Memory B cell (primary cell): ENCODE measurements around the gene PTPRN2.

ENCODE experiments used
- ATAC-seq: fragments of 150-1000 bp; cut with Tn5 transposase; 2 replicates; pipeline ENCODE4 v1.10.0; 2021; ENCODE audit warnings: low read depth, mild to moderate bottlenecking, moderate library complexity
- DNase-seq, 2 donors: peaks; one replicate each; pipeline ENCODE4 v3.0.0; 2022; ENCODE audit warnings: low spot score in 2 of 2
- H3K27ac Mint-ChIP-seq: one replicate; pipeline ENCODE4 v1.8.0; 2022; ENCODE audit warnings: mild to moderate bottlenecking, moderate library complexity, mixed read lengths
- H3K27me3 Mint-ChIP-seq: one replicate; pipeline ENCODE4 v1.8.0; 2022; ENCODE audit warnings: mixed read lengths
- H3K36me3 Mint-ChIP-seq: one replicate; pipeline ENCODE4 v1.8.0; 2022; ENCODE audit warnings: mild to moderate bottlenecking, mixed read lengths
- H3K4me1 Mint-ChIP-seq: one replicate; pipeline ENCODE4 v1.8.0; 2022; ENCODE audit warnings: mixed read lengths
- H3K4me3 Mint-ChIP-seq: one replicate; pipeline ENCODE4 v1.8.0; 2022; ENCODE audit warnings: mild to moderate bottlenecking, moderate library complexity, mixed read lengths
- H3K9me3 Mint-ChIP-seq: one replicate; pipeline ENCODE4 v1.8.0; 2022; ENCODE audit warnings: mixed read lengths

Gene PTPRN2

GRCh38 chr7:157873664-157874063 lies 714.0 kb downstream of the PTPRN2 start:
- Mint-ChIP-seq H3K36me3 (no peaks in the 10 kb centered on the region), H3K4me3 (no peak overlapping the region), H3K9me3 (no peaks in the 10 kb centered on the region), H3K27ac (no peak overlapping the region), H3K27me3 (peaks cover 6% of the 10 kb centered on the region), H3K4me1 (peaks cover 5% of the 10 kb centered on the region)
- ATAC-seq (no peak), DNase-seq (no peak)

GRCh38 chr7:157873181-157873580 lies 714.4 kb downstream of the PTPRN2 start:
- no peak overlapping the region for H3K27ac Mint-ChIP-seq
- no peaks in the 10 kb centered on the region for H3K9me3 Mint-ChIP-seq
- H3K4me1 Mint-ChIP-seq = peaks cover 5% of the 10 kb centered on the region
- H3K36me3 Mint-ChIP-seq = no peaks in the 10 kb centered on the region
- H3K4me3 Mint-ChIP-seq = no peak overlapping the region
- H3K27me3 Mint-ChIP-seq = peaks cover 6% of the 10 kb centered on the region
- no peak for ATAC-seq
- DNase-seq = no peak

- DNase-seq (no peak), ATAC-seq (no peak)
- peaks cover 6% of the 10 kb centered on the region for H3K27me3 Mint-ChIP-seq
- H3K27ac Mint-ChIP-seq = no peak overlapping the region
- H3K36me3 Mint-ChIP-seq = no peaks in the 10 kb centered on the region
- peaks cover 5% of the 10 kb centered on the region for H3K4me1 Mint-ChIP-seq
- no peaks in the 10 kb centered on the region for H3K9me3 Mint-ChIP-seq
- H3K4me3 Mint-ChIP-seq = no peak overlapping the region
These were observed 715.2 kb downstream of the PTPRN2 start for GRCh38 chr7:157872447-157872846.

- no peaks in the 10 kb centered on the region for H3K9me3 Mint-ChIP-seq
- no peak overlapping the region for H3K27ac Mint-ChIP-seq
- H3K4me3 Mint-ChIP-seq = no peak overlapping the region
- DNase-seq (no peak), ATAC-seq (no peak)
- H3K27me3 Mint-ChIP-seq = peaks cover 6% of the 10 kb centered on the region
- H3K36me3 Mint-ChIP-seq = no peaks in the 10 kb centered on the region
- peaks cover 5% of the 10 kb centered on the region for H3K4me1 Mint-ChIP-seq
These were observed 715.9 kb downstream of the PTPRN2 start for GRCh38 chr7:157871681-157872080.

GRCh38 chr7:157870644-157871290 lies 716.9 kb downstream of the PTPRN2 start:
- no peaks in the 10 kb centered on the region for H3K36me3 Mint-ChIP-seq
- no peaks in the 10 kb centered on the region for H3K9me3 Mint-ChIP-seq
- ATAC-seq (no peak), DNase-seq (no peak)
- H3K27me3 Mint-ChIP-seq = peaks cover 6% of the 10 kb centered on the region
- H3K27ac Mint-ChIP-seq = no peak overlapping the region
- no peak overlapping the region for H3K4me3 Mint-ChIP-seq
- H3K4me1 Mint-ChIP-seq = peaks cover 5% of the 10 kb centered on the region

GRCh38 chr7:157869793-157870192 lies 717.8 kb downstream of the PTPRN2 start:
- no peaks in the 10 kb centered on the region for H3K36me3 Mint-ChIP-seq
- DNase-seq (no peak), ATAC-seq (no peak)
- no peak overlapping the region for H3K27ac Mint-ChIP-seq
- peaks cover 3% of the 10 kb centered on the region for H3K4me1 Mint-ChIP-seq
- peaks cover 5% of the 10 kb centered on the region for H3K27me3 Mint-ChIP-seq
- no peaks in the 10 kb centered on the region for H3K9me3 Mint-ChIP-seq
- no peak overlapping the region for H3K4me3 Mint-ChIP-seq

DNA sequence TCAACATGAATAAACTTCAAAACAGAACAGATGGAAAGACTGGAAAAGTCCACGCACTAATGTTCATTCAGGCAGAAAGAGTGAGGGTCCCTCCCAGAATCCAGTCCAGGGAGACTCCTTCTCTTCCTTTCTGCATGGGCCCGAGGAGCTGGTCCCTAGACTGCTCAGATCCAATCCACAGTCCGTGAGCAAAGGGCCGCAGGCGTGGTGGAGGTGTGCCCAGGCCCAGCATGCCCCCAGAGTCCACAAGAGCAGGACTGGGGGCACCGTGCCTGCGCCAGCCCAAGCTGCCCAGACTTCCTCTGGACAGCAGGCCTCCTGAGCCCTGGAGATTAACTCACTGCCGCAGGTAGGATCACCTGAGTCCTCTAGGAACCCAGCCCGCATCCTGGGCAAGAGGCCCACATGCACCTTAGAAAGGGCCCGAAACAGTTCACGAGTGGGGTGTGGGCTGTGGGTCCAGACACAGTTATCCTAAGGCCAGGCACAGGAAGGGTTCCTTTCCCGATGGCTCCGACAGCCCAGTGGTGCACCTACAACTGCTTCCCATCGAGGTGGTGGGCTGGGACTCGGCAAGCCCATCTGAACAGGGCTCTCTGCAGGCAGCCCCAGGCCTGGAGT lies 719.8 kb downstream of the PTPRN2 start:
- Mint-ChIP-seq H3K27me3 (peaks cover 2% of the 10 kb centered on the region), H3K36me3 (no peaks in the 10 kb centered on the region), H3K4me3 (no peak overlapping the region), H3K9me3 (no peaks in the 10 kb centered on the region), H3K27ac (no peak overlapping the region), H3K4me1 (no peaks in the 10 kb centered on the region)
- DNase-seq = no peak
- no peak for ATAC-seq

DNA sequence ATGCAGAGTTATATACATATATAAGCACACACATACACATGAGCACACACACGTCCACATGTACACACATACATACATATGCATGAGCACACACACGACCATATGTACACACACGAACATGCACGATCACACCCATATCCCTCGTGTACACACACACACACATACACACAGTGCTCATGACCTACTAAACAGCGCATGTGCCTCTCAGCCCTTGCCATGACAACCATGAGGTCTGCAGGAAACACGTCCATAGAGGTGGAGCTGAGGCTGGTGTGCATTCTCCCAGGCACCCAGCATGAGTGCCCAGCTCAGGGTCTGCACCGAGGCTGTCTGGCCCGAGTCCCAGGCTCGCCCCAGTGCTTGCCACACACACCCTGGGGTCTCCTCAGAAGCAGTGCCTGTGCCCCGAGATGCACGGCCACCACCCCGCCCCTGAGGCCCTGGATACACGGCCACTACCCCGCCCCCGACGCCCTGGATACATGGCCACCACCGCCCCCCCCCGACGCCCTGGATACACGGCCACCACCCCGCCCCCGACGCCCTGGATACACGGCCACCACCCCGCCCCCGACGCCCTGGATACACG lies 721.2 kb downstream of the PTPRN2 start:
- no peaks in the 10 kb centered on the region for H3K27me3 Mint-ChIP-seq
- no peaks in the 10 kb centered on the region for H3K36me3 Mint-ChIP-seq
- H3K9me3 Mint-ChIP-seq = no peaks in the 10 kb centered on the region
- no peaks in the 10 kb centered on the region for H3K4me1 Mint-ChIP-seq
- no peak for ATAC-seq
- DNase-seq = no peak
- H3K27ac Mint-ChIP-seq = no peak overlapping the region
- no peak overlapping the region for H3K4me3 Mint-ChIP-seq

- DNase-seq (no peak), ATAC-seq (no peak)
- H3K36me3 Mint-ChIP-seq = no peaks in the 10 kb centered on the region
- no peaks in the 10 kb centered on the region for H3K4me1 Mint-ChIP-seq
- no peak overlapping the region for H3K4me3 Mint-ChIP-seq
- H3K27ac Mint-ChIP-seq = no peak overlapping the region
- no peaks in the 10 kb centered on the region for H3K27me3 Mint-ChIP-seq
- H3K9me3 Mint-ChIP-seq = no peaks in the 10 kb centered on the region
These were observed 722.1 kb downstream of the PTPRN2 start for GRCh38 chr7:157865351-157866165.

DNA sequence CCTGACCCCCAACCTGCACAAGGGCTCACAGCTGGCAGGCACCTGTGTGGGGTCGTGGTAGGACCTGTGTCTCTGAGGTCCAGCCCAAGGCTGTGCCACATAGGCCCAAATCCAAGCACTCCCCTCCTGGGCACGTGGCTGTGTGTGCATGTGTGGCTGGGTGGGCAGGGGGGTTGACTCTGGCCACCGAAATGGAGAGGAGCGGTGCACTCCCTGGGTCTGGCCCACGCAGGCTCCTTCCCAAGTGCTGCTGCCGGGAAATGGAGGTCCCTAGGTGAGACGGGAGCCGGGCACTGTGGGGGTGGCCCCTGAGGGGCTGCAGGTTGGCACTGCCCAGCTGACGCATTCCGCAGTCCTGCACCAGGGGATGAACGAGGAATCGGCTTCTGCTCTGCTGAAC lies 722.7 kb downstream of the PTPRN2 start:
- Mint-ChIP-seq H3K36me3 (no peaks in the 10 kb centered on the region), H3K9me3 (no peaks in the 10 kb centered on the region), H3K4me1 (no peaks in the 10 kb centered on the region), H3K27ac (no peak overlapping the region), H3K4me3 (no peak overlapping the region), H3K27me3 (no peaks in the 10 kb centered on the region)
- DNase-seq (no peak), ATAC-seq (no peak)

DNA sequence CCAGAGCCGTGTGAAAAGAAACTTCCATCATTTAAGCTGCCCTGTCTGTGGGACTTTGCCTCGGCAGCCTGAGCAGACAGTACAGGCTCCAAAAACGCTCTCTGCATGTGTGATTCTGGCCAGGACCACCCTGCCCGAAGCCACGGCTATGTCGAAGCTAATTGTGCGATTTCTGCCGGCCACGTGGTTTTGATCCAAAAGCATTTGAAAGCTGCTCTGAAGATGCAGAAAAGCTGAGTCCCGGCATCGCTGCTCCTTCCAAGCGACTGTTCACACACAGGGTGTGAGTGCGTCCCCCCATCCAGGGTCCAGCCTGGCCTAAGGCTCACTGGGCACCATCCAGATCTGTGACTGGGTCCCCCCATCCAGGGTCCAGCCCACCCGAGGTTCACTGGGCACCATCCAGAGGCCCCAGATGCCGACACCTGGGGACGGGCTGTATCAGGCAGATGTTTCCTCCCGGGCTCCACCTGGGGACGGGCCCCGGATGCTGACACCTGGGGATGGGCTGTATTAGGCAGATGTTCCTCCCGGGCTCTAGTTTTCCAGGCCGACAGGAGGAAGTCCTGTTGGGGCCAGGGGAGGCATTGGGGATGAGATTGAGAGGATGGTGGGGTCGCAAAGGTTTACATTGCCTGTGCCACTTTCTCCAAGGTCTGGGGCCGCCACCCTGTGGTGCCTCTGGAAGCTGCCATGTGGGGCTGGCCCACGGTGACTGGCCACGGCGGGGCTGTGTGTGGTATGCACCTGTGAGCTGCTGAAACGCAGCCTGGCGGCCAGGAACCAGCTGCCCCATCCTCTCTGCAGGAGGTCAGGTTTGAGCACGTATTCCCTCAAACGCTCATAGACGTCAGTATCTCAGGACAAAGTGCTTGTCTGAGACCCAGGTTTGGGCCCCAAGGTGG lies 723.5 kb downstream of the PTPRN2 start:
- Mint-ChIP-seq H3K27ac (no peak overlapping the region), H3K4me1 (no peaks in the 10 kb centered on the region), H3K4me3 (no peak overlapping the region), H3K36me3 (no peaks in the 10 kb centered on the region), H3K9me3 (no peaks in the 10 kb centered on the region), H3K27me3 (no peaks in the 10 kb centered on the region)
- no peak for ATAC-seq
- no peak for DNase-seq

DNA sequence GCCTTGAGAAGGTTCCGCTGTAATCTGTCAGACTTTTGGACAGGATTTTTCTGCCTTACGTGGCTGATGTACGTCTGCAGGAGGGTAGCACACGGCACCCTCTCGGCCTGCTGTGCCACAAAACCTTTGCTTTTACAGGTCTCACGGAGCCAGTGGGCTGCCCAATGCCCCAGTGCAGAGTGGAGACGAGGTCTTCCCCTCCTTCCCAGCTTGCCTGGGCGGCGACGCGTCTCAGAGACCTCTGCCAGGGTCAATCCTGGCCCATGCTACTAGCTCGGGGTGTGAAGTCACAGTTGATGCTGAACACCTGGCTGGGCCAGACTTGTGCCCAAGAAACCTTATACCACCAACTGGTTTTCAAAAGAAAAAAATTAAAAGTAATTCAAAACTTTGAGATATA lies 724.4 kb downstream of the PTPRN2 start:
- Mint-ChIP-seq H3K4me1 (no peaks in the 10 kb centered on the region), H3K4me3 (no peak overlapping the region), H3K9me3 (no peaks in the 10 kb centered on the region), H3K27me3 (no peaks in the 10 kb centered on the region), H3K27ac (no peak overlapping the region), H3K36me3 (no peaks in the 10 kb centered on the region)
- no peak for ATAC-seq
- DNase-seq = no peak

DNA sequence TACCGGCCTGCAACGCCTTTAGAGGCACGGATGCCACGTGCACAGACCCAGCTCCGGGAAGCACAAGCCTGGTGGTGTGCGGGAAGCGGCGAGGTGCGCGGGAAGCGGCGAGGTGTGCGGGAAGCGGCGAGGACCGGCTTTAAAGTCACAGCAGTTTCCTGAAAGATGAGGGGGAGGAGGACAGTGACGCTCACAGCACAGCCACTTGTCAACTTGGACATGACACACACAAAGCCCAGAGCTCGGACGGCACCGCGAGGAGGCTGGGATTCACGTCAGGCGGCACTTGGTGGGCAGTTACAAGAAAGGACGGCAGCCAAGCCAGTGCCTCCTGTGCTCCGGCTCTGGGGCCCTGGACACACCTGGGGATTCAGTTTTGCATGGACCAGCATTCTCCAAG lies 724.9 kb downstream of the PTPRN2 start:
- Mint-ChIP-seq H3K27me3 (no peaks in the 10 kb centered on the region), H3K4me3 (no peak overlapping the region), H3K27ac (no peak overlapping the region), H3K4me1 (no peaks in the 10 kb centered on the region), H3K9me3 (no peaks in the 10 kb centered on the region), H3K36me3 (no peaks in the 10 kb centered on the region)
- DNase-seq = no peak
- ATAC-seq = no peak
